ENCODE results near the gene PPP1R9B.

The PPP1R9B gene

DNA sequence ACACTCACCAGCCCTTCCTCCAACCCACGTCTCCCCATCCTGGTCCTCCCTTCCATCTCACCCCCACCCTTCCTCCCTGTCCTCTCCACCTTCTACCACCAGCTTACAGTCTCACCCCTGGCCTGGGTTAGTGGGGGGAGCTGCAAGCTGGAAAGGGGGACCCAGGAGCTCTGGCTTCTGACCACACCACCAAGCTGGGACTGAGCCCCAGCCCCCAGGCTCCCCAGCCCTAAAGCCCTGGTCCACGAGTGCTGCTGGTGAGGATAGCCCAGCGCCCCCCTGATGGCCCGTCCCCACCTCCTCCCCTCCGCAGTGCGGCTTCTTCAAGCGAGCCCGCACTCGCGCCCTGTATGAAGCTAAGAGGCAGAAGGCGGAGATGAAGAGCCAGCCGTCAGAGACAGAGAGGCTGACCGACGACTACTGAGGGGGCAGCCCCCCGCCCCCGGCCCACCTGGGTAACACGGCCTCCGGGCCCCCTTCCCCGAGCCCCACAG, 62.5 kb downstream of the PPP1R9B start:
- DNase-seq: no peak

DNA sequence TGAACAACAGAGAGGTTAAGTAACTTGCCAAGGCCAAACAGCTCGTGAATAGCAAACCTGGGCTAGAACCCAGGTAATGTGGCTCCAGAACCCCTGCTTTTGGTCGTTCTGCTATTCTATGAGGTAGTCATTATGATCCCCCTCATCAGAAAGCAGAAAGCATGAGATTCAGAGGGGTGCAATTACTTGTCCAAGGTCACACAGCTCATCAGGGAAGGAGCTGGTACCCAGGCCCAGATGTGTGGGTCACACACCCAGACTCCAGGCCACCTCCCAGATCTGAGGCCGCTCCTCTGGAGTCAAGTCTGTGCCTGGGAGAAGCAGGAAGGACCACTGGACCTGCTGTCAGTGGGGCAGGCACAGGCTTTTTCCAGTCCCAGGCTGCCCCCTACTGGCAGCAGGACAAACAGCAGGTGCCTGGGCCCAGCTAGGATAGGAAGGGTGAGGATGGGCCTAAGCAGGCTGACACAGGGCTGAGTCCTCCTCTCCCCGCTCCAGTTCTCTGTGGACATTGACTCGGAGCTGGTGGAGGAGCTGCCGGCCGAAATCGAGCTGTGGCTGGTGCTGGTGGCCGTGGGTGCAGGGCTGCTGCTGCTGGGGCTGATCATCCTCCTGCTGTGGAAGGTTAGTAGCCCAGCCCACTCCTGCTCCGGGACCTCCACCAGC, 63.1 kb downstream of the PPP1R9B start:
- peak; percentile 70 for DNase-seq
